HG03175 (cell line): Measurements from ENCODE around the gene GARNL3.

ENCODE experiments used
- ATAC-seq: cut with Tn5 transposase; IDR thresholded peaks from one replicate; pipeline ENCODE4 v1.9.1; 2021; ENCODE audit warnings: mild to moderate bottlenecking, moderate library complexity; ENCODE audit not compliant: unreplicated experiment

Gene GARNL3

GRCh38 chr9:127397646-127398274, 133.2 kb downstream of the GARNL3 start:
- no peak for ATAC-seq

GRCh38 chr9:127398275-127398647, 133.7 kb downstream of the GARNL3 start:
- ATAC-seq = no peak

- ATAC-seq = no peak
These were observed 134.3 kb downstream of the GARNL3 start for GRCh38 chr9:127398715-127399400.

DNA sequence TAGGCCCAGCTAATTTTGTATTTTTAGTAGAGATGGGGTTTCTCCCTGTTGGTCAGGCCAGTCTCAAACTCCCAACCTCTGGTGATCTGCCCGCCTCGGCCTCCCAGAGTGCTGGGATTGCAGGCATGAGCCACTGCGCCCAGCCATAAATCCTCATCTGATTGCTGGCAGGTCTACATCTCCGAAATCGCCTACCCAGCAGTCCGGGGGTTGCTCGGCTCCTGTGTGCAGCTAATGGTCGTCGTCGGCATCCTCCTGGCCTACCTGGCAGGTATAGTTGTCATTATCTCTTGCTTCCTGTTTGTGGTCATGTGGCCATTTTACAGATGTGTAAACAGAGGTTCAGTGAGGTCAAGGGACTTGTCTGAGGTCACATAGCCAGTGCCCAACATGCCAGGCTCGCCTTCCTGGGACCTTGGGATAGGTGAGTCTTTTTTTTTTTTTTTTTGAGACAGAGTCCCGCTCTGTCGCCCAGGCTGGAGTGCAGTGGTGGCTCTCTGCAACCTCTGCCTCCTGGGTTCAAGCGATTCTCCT, 135.2 kb downstream of the GARNL3 start:
- ATAC-seq = no peak

DNA sequence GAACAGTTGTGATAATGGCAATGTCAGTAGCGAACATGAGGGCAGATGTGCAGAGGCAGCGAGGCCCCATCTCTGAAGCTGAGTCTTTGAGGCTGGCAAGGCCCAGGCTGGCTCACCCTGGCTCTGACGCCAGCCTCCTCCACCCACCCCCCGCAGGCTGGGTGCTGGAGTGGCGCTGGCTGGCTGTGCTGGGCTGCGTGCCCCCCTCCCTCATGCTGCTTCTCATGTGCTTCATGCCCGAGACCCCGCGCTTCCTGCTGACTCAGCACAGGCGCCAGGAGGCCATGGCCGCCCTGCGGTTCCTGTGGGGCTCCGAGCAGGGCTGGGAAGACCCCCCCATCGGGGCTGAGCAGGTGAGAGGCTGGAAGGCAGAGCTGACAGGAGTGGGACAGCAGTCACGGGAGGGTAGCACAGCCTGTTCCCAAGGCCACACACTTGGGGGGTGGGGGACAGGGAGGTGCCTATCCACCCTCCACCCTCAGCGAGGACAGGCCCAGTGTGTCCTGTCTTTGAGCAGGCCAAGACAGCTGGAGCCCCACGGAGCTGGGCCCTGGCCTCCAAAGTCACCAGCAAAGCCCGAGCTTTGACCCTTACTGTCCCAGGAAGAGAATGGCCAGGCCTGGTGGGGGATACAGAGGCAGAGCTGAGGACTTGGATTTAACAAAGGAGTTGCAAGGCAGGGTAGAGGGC, 138.0 kb downstream of the GARNL3 start:
- no peak for ATAC-seq

GRCh38 chr9:127403507-127404192, 139.1 kb downstream of the GARNL3 start:
- ATAC-seq = no peak

DNA sequence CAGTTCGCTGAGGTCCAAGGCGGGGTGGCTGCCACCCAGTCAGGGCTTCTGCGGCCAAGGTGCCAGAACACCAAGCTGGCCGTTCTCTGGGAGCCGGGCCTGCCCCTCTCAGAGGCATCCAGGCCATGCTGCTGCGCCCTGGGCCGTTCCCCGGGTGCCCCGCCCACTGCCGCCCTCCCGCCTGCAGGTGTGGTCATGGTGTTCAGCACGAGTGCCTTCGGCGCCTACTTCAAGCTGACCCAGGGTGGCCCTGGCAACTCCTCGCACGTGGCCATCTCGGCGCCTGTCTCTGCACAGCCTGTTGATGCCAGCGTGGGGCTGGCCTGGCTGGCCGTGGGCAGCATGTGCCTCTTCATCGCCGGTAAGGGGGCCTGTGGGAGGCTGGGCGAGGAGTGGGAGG, 140.1 kb downstream of the GARNL3 start:
- ATAC-seq = no peak

DNA sequence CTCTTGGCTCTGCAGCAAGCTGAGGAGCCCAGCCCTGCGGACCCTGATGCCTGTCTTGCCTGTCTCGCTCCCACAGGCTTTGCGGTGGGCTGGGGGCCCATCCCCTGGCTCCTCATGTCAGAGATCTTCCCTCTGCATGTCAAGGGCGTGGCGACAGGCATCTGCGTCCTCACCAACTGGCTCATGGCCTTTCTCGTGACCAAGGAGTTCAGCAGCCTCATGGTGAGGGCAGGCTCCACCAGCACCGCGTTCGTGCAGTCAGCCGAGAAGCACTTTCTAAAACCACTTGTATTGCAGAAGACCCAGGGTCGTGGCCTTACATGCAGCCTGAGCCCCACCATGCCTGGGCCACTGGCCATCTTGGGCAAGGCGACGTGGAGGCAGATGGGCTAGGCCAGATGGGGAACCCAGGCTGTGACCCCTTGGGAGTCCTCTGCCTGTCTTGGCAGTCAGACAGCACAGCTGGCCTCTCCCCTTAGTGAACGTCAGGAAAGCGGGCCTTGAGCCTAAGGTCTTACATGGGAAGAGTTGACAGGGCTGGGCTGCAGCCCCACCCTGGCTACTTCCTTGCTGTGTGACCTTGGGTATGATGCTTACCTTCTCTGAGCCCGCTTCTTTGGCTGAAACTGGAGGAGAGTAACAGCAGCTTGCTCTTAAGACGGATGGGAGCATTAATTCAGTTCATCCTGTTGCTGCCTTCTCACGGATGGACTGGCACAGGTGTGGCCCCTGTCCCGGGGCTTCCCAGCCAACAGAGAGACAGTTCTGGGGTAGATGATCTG, 141.0 kb downstream of the GARNL3 start:
- ATAC-seq = no peak

DNA sequence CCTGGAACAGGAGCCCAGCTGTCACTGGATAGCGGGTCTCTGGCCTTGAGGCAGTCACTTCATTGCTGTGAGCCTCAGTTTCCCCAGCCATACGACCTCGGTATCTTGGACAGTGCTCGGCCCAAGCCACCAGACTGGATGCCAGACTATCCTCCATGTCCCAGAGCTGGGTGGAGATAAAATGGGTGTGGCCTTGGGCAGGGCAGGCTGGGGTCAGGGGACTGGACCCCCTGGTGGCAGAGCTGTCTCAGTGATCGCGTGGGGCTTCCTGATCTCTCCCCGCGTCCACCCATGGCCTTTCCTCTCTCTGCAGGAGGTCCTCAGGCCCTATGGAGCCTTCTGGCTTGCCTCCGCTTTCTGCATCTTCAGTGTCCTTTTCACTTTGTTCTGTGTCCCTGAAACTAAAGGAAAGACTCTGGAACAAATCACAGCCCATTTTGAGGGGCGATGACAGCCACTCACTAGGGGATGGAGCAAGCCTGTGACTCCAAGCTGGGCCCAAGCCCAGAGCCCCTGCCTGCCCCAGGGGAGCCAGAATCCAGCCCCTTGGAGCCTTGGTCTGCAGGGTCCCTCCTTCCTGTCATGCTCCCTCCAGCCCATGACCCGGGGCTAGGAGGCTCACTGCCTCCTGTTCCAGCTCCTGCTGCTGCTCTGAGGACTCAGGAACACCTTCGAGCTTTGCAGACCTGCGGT, 142.4 kb downstream of the GARNL3 start:
- no peak for ATAC-seq

- no peak for ATAC-seq
These were observed 142.9 kb downstream of the GARNL3 start for GRCh38 chr9:127407492-127407843.

GRCh38 chr9:127411122-127411521, 146.5 kb downstream of the GARNL3 start:
- ATAC-seq = no peak

- ATAC-seq = no peak
These were observed 150.6 kb downstream of the GARNL3 start for GRCh38 chr9:127415141-127415540.

DNA sequence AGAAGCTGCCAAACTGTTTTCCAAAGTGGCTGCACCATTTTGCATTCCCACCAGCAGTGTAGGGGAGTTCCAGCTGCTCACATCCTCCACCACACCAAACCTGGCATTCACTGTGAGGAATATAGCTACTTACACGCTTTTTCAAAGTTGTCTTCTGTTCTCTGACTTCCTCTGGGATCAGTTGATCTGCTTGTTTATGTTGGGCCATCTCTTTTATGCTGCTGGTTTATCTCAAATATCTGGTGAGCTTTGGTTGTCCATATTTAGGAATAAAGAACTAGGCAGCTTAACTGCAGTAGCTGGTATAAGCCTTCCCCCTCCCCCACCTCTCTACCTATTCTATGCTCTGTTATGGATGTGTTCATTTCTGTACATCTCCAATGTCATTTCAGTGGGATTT, 151.1 kb downstream of the GARNL3 start:
- ATAC-seq = no peak

GRCh38 chr9:127417131-127418036, 152.8 kb downstream of the GARNL3 start:
- no peak for ATAC-seq

GRCh38 chr9:127418037-127418471, 153.5 kb downstream of the GARNL3 start:
- no peak for ATAC-seq

DNA sequence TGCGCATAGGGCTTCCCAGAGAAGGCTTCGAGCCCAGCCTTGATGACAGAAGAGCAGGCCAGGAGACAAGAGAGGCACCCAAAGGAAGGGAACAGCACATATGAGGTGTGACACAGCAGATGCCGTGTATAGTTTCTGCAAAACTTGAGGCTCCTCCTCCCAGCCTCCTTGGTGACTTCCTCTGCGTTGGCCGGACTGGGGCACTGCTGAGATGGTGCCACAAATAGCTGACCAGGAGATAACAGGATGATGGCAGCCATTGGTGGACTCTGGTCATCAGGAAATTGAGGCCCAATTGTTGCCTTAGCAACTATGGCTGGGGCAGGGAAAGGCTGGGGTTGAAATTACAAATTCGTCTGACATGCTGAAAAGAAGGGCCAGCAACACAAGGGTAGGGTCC, 154.8 kb downstream of the GARNL3 start:
- no peak for ATAC-seq

GRCh38 chr9:127421057-127421456, 156.5 kb downstream of the GARNL3 start:
- ATAC-seq = no peak

- no peak for ATAC-seq
These were observed 157.7 kb downstream of the GARNL3 start for GRCh38 chr9:127422133-127422782.

DNA sequence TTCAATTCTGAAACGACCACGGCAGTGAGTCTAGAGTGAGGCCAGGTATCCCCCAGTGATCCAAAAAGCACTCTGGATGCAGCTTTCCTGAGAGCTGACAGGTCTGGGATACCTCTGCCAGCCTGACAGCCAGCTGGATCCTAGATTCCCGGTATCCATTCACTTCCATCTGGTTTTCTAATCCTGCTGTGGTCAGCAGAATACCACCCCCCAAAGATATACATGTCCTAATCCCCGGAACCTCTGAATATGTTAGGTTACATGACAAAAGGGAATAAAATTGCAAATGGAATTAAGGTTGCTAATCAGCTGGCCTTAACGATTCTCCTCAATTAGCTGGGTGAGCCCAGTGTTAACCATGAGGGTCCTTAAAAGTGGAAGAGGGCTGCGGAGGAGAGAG, 158.2 kb downstream of the GARNL3 start:
- ATAC-seq = no peak
